BE2C (cell line): ENCODE measurements around the gene MGAT5.

ENCODE experiments used
- DNase-seq: peaks from one replicate; pipeline ENCODE4 v3.0.0-alpha.2; 2020
- H3K27me3 ChIP-seq: fragments of 250-450 bp; sonication (Bioruptor Pico); 2 replicates; pipeline ENCODE4 v1.5.1; 2020; ENCODE audit warnings: mild to moderate bottlenecking
- H3K36me3 ChIP-seq: fragments of 250-450 bp; sonication (Bioruptor Pico); 2 replicates; pipeline ENCODE4 v1.5.1; 2020; ENCODE audit warnings: mild to moderate bottlenecking
- H3K4me1 ChIP-seq: fragments of 250-450 bp; sonication (Bioruptor Pico); 2 replicates; pipeline ENCODE4 v1.5.1; 2020
- H3K4me3 ChIP-seq: 2 replicates; pipeline ENCODE4 v1.5.1; 2011; ENCODE audit warnings: low read depth, low read length
- H3K9me3 ChIP-seq: fragments of 250-450 bp; sonication (Bioruptor Pico); 2 replicates; pipeline ENCODE4 v1.5.1; 2020
- CTCF ChIP-seq: IDR thresholded peaks from 2 replicates; pipeline ENCODE4 v1.5.1; 2012; ENCODE audit warnings: mild to moderate bottlenecking, low read depth, low read length

Gene MGAT5

DNA sequence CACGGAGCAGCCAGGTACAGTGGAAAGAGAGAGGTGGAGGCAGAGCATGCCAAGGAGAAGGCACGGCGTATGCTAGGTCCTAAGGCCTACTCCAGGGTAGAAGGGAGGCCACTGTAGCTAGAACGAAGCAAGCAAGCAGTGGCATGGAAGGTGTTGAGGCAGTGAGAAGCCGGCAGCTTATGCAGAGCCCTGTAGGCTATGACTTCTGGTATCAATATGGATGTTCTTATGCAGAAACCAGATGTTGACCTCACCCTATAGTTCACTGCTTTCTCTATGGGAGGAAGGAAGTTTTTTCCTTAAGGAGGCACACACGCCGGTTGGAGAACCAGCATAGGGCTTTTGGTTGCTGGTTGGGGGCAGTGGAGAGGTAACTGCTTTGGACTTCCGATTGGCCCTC lies 6.1 kb downstream of the MGAT5 start:
- no peaks in the 10 kb centered on the region for H3K9me3 ChIP-seq
- no peak overlapping the region for H3K4me3 ChIP-seq
- TF ChIP-seq CTCF, result no peak

GRCh38 chr2:134260713-134261112 lies 6.8 kb downstream of the MGAT5 start:
- Histone ChIP-seq H3K36me3 (no peaks in the 10 kb centered on the region), H3K4me3 (no peak overlapping the region), H3K4me1 (no peaks in the 10 kb centered on the region), H3K9me3 (no peaks in the 10 kb centered on the region), H3K27me3 (no peaks in the 10 kb centered on the region)
- TF ChIP-seq CTCF, result no peak
- no peak for DNase-seq

More for the DNA sequence above, 6.1 kb downstream of the MGAT5 start:
- no peaks in the 10 kb centered on the region for H3K4me1 ChIP-seq
- H3K27me3 ChIP-seq, result no peaks in the 10 kb centered on the region
- H3K36me3 ChIP-seq, result no peaks in the 10 kb centered on the region
- no peak for DNase-seq

DNA sequence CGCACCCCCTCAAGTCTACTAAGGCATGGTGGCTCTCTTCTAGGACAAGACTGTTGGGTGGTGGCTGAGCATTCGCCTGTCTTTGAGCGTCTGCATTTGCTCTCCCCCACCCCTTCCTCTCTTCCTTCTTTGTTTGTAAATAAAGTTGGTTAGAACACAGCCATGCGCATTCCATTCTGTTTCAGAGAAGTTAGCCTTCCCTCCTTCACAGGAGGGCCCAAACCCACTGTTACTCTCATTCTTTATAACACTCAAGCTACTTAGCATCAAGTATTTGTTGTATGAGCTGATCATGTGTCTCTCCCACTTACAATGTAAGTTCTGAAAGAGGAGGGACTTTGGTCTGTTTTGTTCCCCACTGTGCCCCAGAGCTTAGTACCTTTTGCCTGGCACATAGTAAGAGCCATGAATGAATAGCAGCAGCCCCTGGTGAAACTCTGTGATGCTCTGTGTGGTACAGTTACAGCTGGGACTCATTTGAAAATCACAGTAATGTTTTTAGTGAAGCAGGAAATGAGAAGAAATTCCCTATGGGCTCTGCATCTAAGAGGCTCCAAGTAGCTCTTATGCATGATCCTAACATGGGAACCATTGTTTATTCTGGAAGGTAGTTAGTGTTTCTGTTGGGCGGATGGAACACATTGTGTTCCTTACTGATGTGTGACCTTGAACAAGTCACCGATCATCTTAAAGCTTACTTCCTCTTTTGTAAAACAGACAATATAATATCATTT lies 7.7 kb downstream of the MGAT5 start:
- Histone ChIP-seq H3K4me3 (no peak overlapping the region), H3K36me3 (no peaks in the 10 kb centered on the region), H3K4me1 (no peaks in the 10 kb centered on the region), H3K27me3 (no peaks in the 10 kb centered on the region), H3K9me3 (no peaks in the 10 kb centered on the region)
- no peak for TF ChIP-seq CTCF
- no peak for DNase-seq

DNA sequence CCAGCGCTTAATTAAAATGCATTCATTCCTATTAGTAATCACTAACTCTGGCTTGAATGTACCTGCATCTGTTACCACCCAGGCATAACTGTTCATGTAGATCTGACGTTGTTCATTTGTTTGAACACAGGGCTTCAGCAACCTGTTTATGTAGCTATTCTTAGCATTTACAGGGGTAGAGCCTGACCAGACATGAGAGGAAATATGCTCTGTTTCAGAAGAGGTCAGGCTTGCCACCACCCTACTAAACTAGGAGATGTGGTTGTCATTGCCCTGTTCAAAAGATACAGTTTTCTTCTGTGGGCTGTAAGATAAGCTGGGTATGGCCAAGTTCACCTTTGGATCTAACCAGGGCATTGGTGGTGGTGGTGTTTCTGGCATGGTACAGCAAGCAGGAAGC lies 8.8 kb downstream of the MGAT5 start:
- no peaks in the 10 kb centered on the region for H3K4me1 ChIP-seq
- no peak for TF ChIP-seq CTCF
- no peak overlapping the region for H3K4me3 ChIP-seq
- no peak for DNase-seq
- H3K9me3 ChIP-seq, result no peaks in the 10 kb centered on the region
- H3K36me3 ChIP-seq, result no peaks in the 10 kb centered on the region
- H3K27me3 ChIP-seq, result no peaks in the 10 kb centered on the region

DNA sequence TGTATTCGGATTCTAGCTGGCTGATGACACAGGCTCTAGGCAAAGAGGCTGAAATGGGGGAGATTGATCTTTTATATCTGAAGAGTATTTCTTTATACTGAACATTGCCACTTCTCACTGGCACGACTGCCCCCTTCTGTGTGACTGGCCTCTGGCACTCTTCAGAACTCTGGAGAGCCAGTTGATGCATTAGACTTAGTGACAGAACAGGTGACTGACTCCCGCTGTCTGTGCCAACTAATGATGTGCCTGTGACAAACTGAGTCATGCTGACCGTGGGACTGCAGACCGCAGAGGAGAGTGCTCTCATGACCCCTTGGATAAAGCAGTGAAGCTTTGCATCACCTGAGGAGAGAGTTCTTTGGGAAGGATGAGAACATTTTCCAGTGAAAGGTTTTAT lies 14.4 kb downstream of the MGAT5 start:
- Histone ChIP-seq H3K36me3 (no peaks in the 10 kb centered on the region; the same call in 1 of the 2 replicates), H3K9me3 (no peaks in the 10 kb centered on the region), H3K27me3 (no peaks in the 10 kb centered on the region), H3K4me1 (no peaks in the 10 kb centered on the region; the same call in 1 of the 2 replicates), H3K4me3 (no peak overlapping the region)
- TF ChIP-seq CTCF, result no peak
- no peak for DNase-seq

DNA sequence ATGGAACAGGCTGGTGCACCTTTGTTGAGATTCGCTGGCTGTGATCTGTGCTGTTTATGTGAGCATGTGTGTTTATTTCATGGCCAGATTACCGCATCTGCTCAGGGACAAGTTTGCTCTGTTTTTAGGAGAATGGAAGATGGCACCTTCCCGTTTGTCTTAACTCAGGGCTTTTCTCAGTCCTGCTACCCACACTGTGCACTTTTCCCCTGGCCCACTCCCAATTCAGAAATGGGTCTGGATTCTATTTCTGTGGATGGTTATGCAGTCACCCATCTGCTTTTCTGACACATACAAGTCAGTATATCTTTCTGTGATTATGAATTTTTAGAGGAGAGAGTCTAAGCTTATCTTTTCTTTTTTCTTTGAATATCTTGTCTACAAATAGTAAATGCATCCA lies 15.4 kb downstream of the MGAT5 start:
- Histone ChIP-seq H3K27me3 (no peaks in the 10 kb centered on the region), H3K9me3 (no peaks in the 10 kb centered on the region), H3K36me3 (no peaks in the 10 kb centered on the region; the same call in 1 of the 2 replicates), H3K4me3 (no peak overlapping the region), H3K4me1 (no peaks in the 10 kb centered on the region; the same call in 1 of the 2 replicates)
- no peak for TF ChIP-seq CTCF
- DNase-seq, result no peak
